Measurements from ENCODE around the gene KIF5C. TPM values are rescaled to one million over a fixed set of nuclear protein-coding genes. Genes with fewer than 3 reads are reported as not detected.
A peak's percentile ranks its signal among the peaks of the same experiment; 100 is the strongest.

KIF5C gene
- total RNA-seq, 1 donor from 2014 or later: 673 TPM

GRCh38 chr2:148926291-148926961, 51.4 kb downstream of the KIF5C start:
- peaks cover 10% of the 10 kb centered on the region for H3K9me3 Mint-ChIP-seq (ENCODE audit: unreplicated experiment)
- H3K36me3 Mint-ChIP-seq (ENCODE audit: unreplicated experiment): peaks cover 3% of the 10 kb centered on the region
- peak; percentile 62 for TF ChIP-seq CTCF (IDR thresholded peaks at IDR 0.05; ENCODE audit: partially characterized antibody, unreplicated experiment)
- peak overlapping the region; percentile 83 for H3K27ac Mint-ChIP-seq (ENCODE audit: unreplicated experiment)
- peak overlapping the region; percentile 66 for H3K4me3 Mint-ChIP-seq (ENCODE audit: unreplicated experiment)
- peaks cover 7% of the 10 kb centered on the region for H3K27me3 Mint-ChIP-seq (ENCODE audit: unreplicated experiment)
- H3K4me1 Mint-ChIP-seq (ENCODE audit: low read depth, unreplicated experiment): peaks cover 78% of the 10 kb centered on the region
- peak; percentile 68 for DNase-seq

GRCh38 chr2:148926981-148927401, 52.0 kb downstream of the KIF5C start:
- peak; percentile 1 for TF ChIP-seq CTCF (IDR thresholded peaks at IDR 0.05; ENCODE audit: partially characterized antibody, unreplicated experiment)
- peaks cover 7% of the 10 kb centered on the region for H3K27me3 Mint-ChIP-seq (ENCODE audit: unreplicated experiment)
- H3K36me3 Mint-ChIP-seq (ENCODE audit: unreplicated experiment): peaks cover 3% of the 10 kb centered on the region
- peak overlapping the region; percentile 66 for H3K4me3 Mint-ChIP-seq (ENCODE audit: unreplicated experiment)
- peaks cover 12% of the 10 kb centered on the region for H3K9me3 Mint-ChIP-seq (ENCODE audit: unreplicated experiment)
- H3K4me1 Mint-ChIP-seq (ENCODE audit: low read depth, unreplicated experiment): peaks cover 75% of the 10 kb centered on the region
- no peak for DNase-seq
- H3K27ac Mint-ChIP-seq (ENCODE audit: unreplicated experiment): peak overlapping the region; percentile 83

- peak overlapping the region; percentile 65 for H3K4me3 Mint-ChIP-seq (ENCODE audit: unreplicated experiment)
- H3K4me1 Mint-ChIP-seq (ENCODE audit: low read depth, unreplicated experiment): peaks cover 61% of the 10 kb centered on the region
- no peak for DNase-seq
- H3K9me3 Mint-ChIP-seq (ENCODE audit: unreplicated experiment): peaks cover 10% of the 10 kb centered on the region
- H3K27ac Mint-ChIP-seq (ENCODE audit: unreplicated experiment): peak overlapping the region; percentile 76
- H3K36me3 Mint-ChIP-seq (ENCODE audit: unreplicated experiment): no peaks in the 10 kb centered on the region
- peaks cover 7% of the 10 kb centered on the region for H3K27me3 Mint-ChIP-seq (ENCODE audit: unreplicated experiment)
- no peak for TF ChIP-seq CTCF (IDR thresholded peaks at IDR 0.05; ENCODE audit: partially characterized antibody, unreplicated experiment)
Observed at GRCh38 chr2:148928395-148928794, 53.4 kb downstream of the KIF5C start.

- no peak for TF ChIP-seq CTCF (IDR thresholded peaks at IDR 0.05; ENCODE audit: partially characterized antibody, unreplicated experiment)
- H3K4me3 Mint-ChIP-seq (ENCODE audit: unreplicated experiment): peak overlapping the region; percentile 63
- no peaks in the 10 kb centered on the region for H3K36me3 Mint-ChIP-seq (ENCODE audit: unreplicated experiment)
- peak overlapping the region; percentile 56 for H3K27ac Mint-ChIP-seq (ENCODE audit: unreplicated experiment)
- DNase-seq: no peak
- H3K27me3 Mint-ChIP-seq (ENCODE audit: unreplicated experiment): peaks cover 12% of the 10 kb centered on the region
- H3K4me1 Mint-ChIP-seq (ENCODE audit: low read depth, unreplicated experiment): peaks cover 59% of the 10 kb centered on the region
- peaks cover 8% of the 10 kb centered on the region for H3K9me3 Mint-ChIP-seq (ENCODE audit: unreplicated experiment)
Observed at GRCh38 chr2:148930046-148930775, 55.2 kb downstream of the KIF5C start.

GRCh38 chr2:148932536-148932935, 57.5 kb downstream of the KIF5C start:
- no peak for TF ChIP-seq CTCF (IDR thresholded peaks at IDR 0.05; ENCODE audit: partially characterized antibody, unreplicated experiment)
- no peak overlapping the region for H3K4me3 Mint-ChIP-seq (ENCODE audit: unreplicated experiment)
- no peak for DNase-seq
- no peaks in the 10 kb centered on the region for H3K36me3 Mint-ChIP-seq (ENCODE audit: unreplicated experiment)
- H3K9me3 Mint-ChIP-seq (ENCODE audit: unreplicated experiment): peaks cover 6% of the 10 kb centered on the region
- H3K27me3 Mint-ChIP-seq (ENCODE audit: unreplicated experiment): peaks cover 6% of the 10 kb centered on the region
- H3K4me1 Mint-ChIP-seq (ENCODE audit: low read depth, unreplicated experiment): peaks cover 48% of the 10 kb centered on the region
- no peak overlapping the region for H3K27ac Mint-ChIP-seq (ENCODE audit: unreplicated experiment)

All from glutamatergic neuron (in vitro differentiated cells).